A549 treated with Mapracorat at 1 μM for 4 hours (cell line): Measurements from ENCODE around the gene COL6A3. TPM values are rescaled to one million over a fixed set of nuclear protein-coding genes. Genes with fewer than 3 reads are reported as not detected.

Experiments used
- total RNA-seq: library from RNA; stranded (reverse); fragments of 200-300 nt; extraction: Qiagen RNA extraction; gene quantifications from 5 replicates; pipeline ENCODE4 v1.2.3, GENCODE V29; 2022

COL6A3 gene, protein sequence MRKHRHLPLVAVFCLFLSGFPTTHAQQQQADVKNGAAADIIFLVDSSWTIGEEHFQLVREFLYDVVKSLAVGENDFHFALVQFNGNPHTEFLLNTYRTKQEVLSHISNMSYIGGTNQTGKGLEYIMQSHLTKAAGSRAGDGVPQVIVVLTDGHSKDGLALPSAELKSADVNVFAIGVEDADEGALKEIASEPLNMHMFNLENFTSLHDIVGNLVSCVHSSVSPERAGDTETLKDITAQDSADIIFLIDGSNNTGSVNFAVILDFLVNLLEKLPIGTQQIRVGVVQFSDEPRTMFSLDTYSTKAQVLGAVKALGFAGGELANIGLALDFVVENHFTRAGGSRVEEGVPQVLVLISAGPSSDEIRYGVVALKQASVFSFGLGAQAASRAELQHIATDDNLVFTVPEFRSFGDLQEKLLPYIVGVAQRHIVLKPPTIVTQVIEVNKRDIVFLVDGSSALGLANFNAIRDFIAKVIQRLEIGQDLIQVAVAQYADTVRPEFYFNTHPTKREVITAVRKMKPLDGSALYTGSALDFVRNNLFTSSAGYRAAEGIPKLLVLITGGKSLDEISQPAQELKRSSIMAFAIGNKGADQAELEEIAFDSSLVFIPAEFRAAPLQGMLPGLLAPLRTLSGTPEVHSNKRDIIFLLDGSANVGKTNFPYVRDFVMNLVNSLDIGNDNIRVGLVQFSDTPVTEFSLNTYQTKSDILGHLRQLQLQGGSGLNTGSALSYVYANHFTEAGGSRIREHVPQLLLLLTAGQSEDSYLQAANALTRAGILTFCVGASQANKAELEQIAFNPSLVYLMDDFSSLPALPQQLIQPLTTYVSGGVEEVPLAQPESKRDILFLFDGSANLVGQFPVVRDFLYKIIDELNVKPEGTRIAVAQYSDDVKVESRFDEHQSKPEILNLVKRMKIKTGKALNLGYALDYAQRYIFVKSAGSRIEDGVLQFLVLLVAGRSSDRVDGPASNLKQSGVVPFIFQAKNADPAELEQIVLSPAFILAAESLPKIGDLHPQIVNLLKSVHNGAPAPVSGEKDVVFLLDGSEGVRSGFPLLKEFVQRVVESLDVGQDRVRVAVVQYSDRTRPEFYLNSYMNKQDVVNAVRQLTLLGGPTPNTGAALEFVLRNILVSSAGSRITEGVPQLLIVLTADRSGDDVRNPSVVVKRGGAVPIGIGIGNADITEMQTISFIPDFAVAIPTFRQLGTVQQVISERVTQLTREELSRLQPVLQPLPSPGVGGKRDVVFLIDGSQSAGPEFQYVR (N-terminal part only)
- total RNA-seq: 0.11 to 0.47 TPM (median 0.30 TPM) in 5 replicates

DNA sequence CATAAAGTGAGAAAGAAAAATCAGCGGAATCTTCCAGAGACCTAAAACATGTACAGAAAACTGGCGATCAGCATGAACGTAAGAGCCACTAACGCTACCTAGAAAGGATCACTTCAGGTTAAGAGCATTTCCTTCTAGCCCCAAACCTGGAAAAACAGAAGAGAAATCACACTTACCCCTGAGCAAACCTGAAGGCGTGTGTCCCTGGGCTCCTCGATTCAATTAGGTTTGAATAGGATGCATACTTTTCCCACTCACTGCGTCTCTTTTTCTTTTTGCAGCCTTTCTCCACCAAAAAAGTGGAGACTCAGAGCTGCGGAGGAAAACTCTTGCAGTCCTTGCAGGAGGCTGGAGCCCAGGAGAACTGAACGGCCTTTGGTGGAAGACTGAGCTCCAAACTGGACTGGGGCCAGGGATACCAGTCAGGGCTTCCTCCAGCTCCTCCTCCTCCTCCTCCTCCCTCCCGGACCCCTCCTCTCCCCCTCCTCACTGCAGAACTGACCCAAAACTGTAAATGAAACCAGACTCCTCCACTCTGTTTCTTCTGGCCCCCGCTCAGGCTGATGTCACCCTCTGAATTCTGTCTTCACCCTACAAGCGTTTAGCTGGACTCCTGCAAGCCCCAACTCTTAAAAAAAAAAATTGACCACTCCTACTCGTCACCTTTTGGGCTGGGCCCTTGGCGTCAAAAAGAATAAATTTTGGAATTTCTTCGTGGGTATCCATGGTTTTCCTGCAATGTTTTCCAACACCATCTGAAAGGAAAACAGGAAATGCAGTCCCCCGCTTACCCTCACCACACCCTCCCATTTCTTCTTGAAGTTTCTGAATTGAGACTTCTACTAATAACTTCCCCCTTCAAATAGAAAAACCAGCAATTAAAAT is at the start of gene COL6A3:
Gene COL6A3, minus strand, starts transcription at position 388 of the 885 bp plus-strand sequence. CDS start 17,347 bp downstream, outside the sequence.

Other genes with a start within 250 kb of the COL6A3 start
- 250 to 327 TPM (median 305 TPM) in 5 replicates for gene MLPH, start 73.1 kb upstream of the COL6A3 start, total RNA-seq
- gene PRLH, start 152.4 kb upstream of the COL6A3 start, total RNA-seq: not detected in 5 replicates
- gene RAB17, start 176.6 kb upstream of the COL6A3 start, total RNA-seq: 0.14 to 0.85 TPM (median 0.23 TPM) in 5 replicates
- 69.5 to 94.5 TPM (median 87.6 TPM) in 5 replicates for gene LRRFIP1, start 213.4 kb upstream of the COL6A3 start, total RNA-seq